GM18511 (cell line): ENCODE data around the gene ERVFRD-1.
"Not testable (repeated sequence)": the region's sequence is repeated elsewhere in the genome, so short reads cannot be mapped to it uniquely, and the experiment has no call there.

Experiments used
- ATAC-seq: cut with Tn5 transposase; IDR thresholded peaks from one replicate; pipeline ENCODE4 v1.9.1; 2021; ENCODE audit warnings: mild to moderate bottlenecking, moderate library complexity; ENCODE audit not compliant: unreplicated experiment

ERVFRD-1 gene

GRCh38 chr6:11129908-11130565 is 18.5 kb upstream of the ERVFRD-1 start:
- ATAC-seq, result peak; percentile 57

GRCh38 chr6:11128608-11129007 is 17.1 kb upstream of the ERVFRD-1 start:
- no peak for ATAC-seq

- no peak for ATAC-seq
These were observed 15.4 kb upstream of the ERVFRD-1 start for GRCh38 chr6:11126876-11127275.

GRCh38 chr6:11123978-11124377 is 12.5 kb upstream of the ERVFRD-1 start:
- no peak for ATAC-seq

GRCh38 chr6:11122380-11122779 is 10.9 kb upstream of the ERVFRD-1 start:
- ATAC-seq, result no peak

GRCh38 chr6:11121851-11122250 is 10.3 kb upstream of the ERVFRD-1 start:
- no peak for ATAC-seq

GRCh38 chr6:11120271-11121005 is 8.9 kb upstream of the ERVFRD-1 start:
- no peak for ATAC-seq

GRCh38 chr6:11115808-11116536 is 4.4 kb upstream of the ERVFRD-1 start:
- not testable (repeated sequence) for ATAC-seq

GRCh38 chr6:11113038-11113437 is 1.5 kb upstream of the ERVFRD-1 start:
- ATAC-seq, result no peak

- no peak for ATAC-seq
These were observed 378 bp upstream of the ERVFRD-1 start for GRCh38 chr6:11111769-11112437.

- ATAC-seq, result no peak
These were observed 2.8 kb downstream of the ERVFRD-1 start for GRCh38 chr6:11108726-11109125.

- no peak for ATAC-seq
These were observed 8.5 kb downstream of the ERVFRD-1 start for GRCh38 chr6:11103065-11103464.

GRCh38 chr6:11101417-11101816 is 10.1 kb downstream of the ERVFRD-1 start:
- ATAC-seq, result no peak

GRCh38 chr6:11098004-11098403 is 13.5 kb downstream of the ERVFRD-1 start:
- ATAC-seq, result no peak

- ATAC-seq, result no peak
These were observed 14.0 kb downstream of the ERVFRD-1 start for GRCh38 chr6:11097476-11097875.

GRCh38 chr6:11096109-11096508 is 15.4 kb downstream of the ERVFRD-1 start:
- ATAC-seq, result no peak

GRCh38 chr6:11094941-11095340 is 16.6 kb downstream of the ERVFRD-1 start:
- ATAC-seq, result no peak

GRCh38 chr6:11094411-11094851 is 17.1 kb downstream of the ERVFRD-1 start:
- ATAC-seq, result peak; percentile 35

GRCh38 chr6:11093626-11094410 is 17.7 kb downstream of the ERVFRD-1 start, which contains the start of gene SMIM13:
Gene SMIM13 (plus strand): TSS chr6:11093834. CDS start chr6:11094314, 480 bp downstream.
- peak; percentile 89 for ATAC-seq

- ATAC-seq, result peak; percentile 29
These were observed 18.2 kb downstream of the ERVFRD-1 start for GRCh38 chr6:11093376-11093625.
